ENCODE measurements around the gene BDNF. TPM values are rescaled to one million over a fixed set of nuclear protein-coding genes. Genes with fewer than 3 reads are reported as not detected.

The BDNF gene
- total and polyA plus RNA-seq, 2 donors (not counting 1 experiment from before 2014, with no cell fraction given) = not detected

- H3K27me3 Mint-ChIP-seq = peaks cover 67% of the 10 kb centered on the region
- Histone ChIP-seq H2AFZ (ENCODE audit: insufficient read depth, low read depth, low read length, poor library complexity, severe bottlenecking) (no peak overlapping the region), H3K27ac (ENCODE audit: low read length in 2 of 2) (no peak overlapping the region), H3K9ac (ENCODE audit: low read length) (no peak overlapping the region), H3K36me3 (replicated peaks in 1 of 2; ENCODE audit: control extremely low read depth in 1 of 2, control insufficient read depth in 1 of 2, extremely low read depth in 1 of 2, insufficient read depth in 2 of 2, low read length in 1 of 2) (no peaks in the 10 kb centered on the region), H4K20me1 (ENCODE audit: control insufficient read depth, insufficient read depth, low read length, poor library complexity, severe bottlenecking) (no peaks in the 10 kb centered on the region), H3K27me3 (replicated peaks in 1 of 4; ENCODE audit: control extremely low read depth in 1 of 4, control insufficient read depth in 3 of 4, insufficient read depth in 4 of 4, low read length in 3 of 4) (peaks cover 0 to 49% (median 45%) of the 10 kb centered on the region in 4 experiments), H3K4me1 (ENCODE audit: control insufficient read depth in 2 of 2, insufficient read depth in 2 of 2, low read length in 2 of 2) (peaks cover 4 to 9% of the 10 kb centered on the region in 2 donors), H3K9me3 (ENCODE audit: control extremely low read depth in 1 of 3, control insufficient read depth in 2 of 3, insufficient read depth in 1 of 3, low read length in 2 of 3) (peaks cover 0 to 26% (median 0%) of the 10 kb centered on the region in 3 donors), H3K79me2 (ENCODE audit: control insufficient read depth, insufficient read depth, low read length) (no peaks in the 10 kb centered on the region), H3K4me2 (replicated peaks; ENCODE audit: low read depth, low read length, poor library complexity, severe bottlenecking) (no peak overlapping the region), H3K4me3 (ENCODE audit: control extremely low read depth in 1 of 5, extremely low read depth in 1 of 5, insufficient read depth in 1 of 5, low read depth in 2 of 5, low read length in 4 of 5) (no peak overlapping the region)
- POLR2A ChIA-PET = no interaction called here
- no peaks in the 10 kb centered on the region for H3K9me3 Mint-ChIP-seq (ENCODE audit: insufficient read depth)
- DNase-seq = no peak
- ATAC-seq (ENCODE audit: low read depth) = no peak
- no peak overlapping the region for H3K4me3 Mint-ChIP-seq
- peaks cover 11% of the 10 kb centered on the region for H3K4me1 Mint-ChIP-seq
- no peak overlapping the region for H3K27ac Mint-ChIP-seq
- 10% methylated on average over 4 of the region's 16 CpGs for WGBS (ENCODE audit: insufficient coverage)
- no peak for TF ChIP-seq CTCF (IDR thresholded peaks at IDR 0.05)
- no peak for TF ChIP-seq EZH2 (IDR thresholded peaks at IDR 0.05; ENCODE audit: borderline replicate concordance, insufficient read depth, low read depth, low read length, poor library complexity, severe bottlenecking)
- CTCF ChIA-PET = no interaction called here
- intact Hi-C loops (cut with micrococcal nuclease) = no loop called here
These were observed 19.3 kb upstream of the BDNF start for GRCh38 chr11:27719546-27719925.

- intact Hi-C loops (cut with micrococcal nuclease) = no loop called here
- Mint-ChIP-seq H3K27ac (no peak overlapping the region), H3K4me1 (peaks cover 11% of the 10 kb centered on the region), H3K9me3 (ENCODE audit: insufficient read depth) (no peaks in the 10 kb centered on the region), H3K27me3 (peaks cover 64% of the 10 kb centered on the region), H3K4me3 (no peak overlapping the region)
- no peaks in the 10 kb centered on the region for H3K79me2 ChIP-seq (ENCODE audit: control insufficient read depth, insufficient read depth, low read length)
- H3K27me3 ChIP-seq (replicated peaks in 1 of 4; ENCODE audit: control extremely low read depth in 1 of 4, control insufficient read depth in 3 of 4, insufficient read depth in 4 of 4, low read length in 3 of 4) = peaks cover 0 to 49% (median 44%) of the 10 kb centered on the region in 4 experiments
- ATAC-seq (ENCODE audit: low read depth) = no peak
- no peak overlapping the region for H2AFZ ChIP-seq (ENCODE audit: insufficient read depth, low read depth, low read length, poor library complexity, severe bottlenecking)
- H3K27ac ChIP-seq (ENCODE audit: low read length in 2 of 2) = no peak overlapping the region
- H3K9ac ChIP-seq (ENCODE audit: low read length) = no peak overlapping the region
- H3K36me3 ChIP-seq (replicated peaks in 1 of 2; ENCODE audit: control extremely low read depth in 1 of 2, control insufficient read depth in 1 of 2, extremely low read depth in 1 of 2, insufficient read depth in 2 of 2, low read length in 1 of 2) = no peaks in the 10 kb centered on the region
- no peak for DNase-seq
- no peak for TF ChIP-seq CTCF (IDR thresholded peaks at IDR 0.05)
- no peak for TF ChIP-seq EZH2 (IDR thresholded peaks at IDR 0.05; ENCODE audit: borderline replicate concordance, insufficient read depth, low read depth, low read length, poor library complexity, severe bottlenecking)
- no peaks in the 10 kb centered on the region for H4K20me1 ChIP-seq (ENCODE audit: control insufficient read depth, insufficient read depth, low read length, poor library complexity, severe bottlenecking)
- 9% methylated on average over 49 of the region's 52 CpGs for WGBS (ENCODE audit: insufficient coverage)
- peaks cover 0 to 26% (median 0%) of the 10 kb centered on the region in 3 donors for H3K9me3 ChIP-seq (ENCODE audit: control extremely low read depth in 1 of 3, control insufficient read depth in 2 of 3, insufficient read depth in 1 of 3, low read length in 2 of 3)
- no peak overlapping the region for H3K4me2 ChIP-seq (replicated peaks; ENCODE audit: low read depth, low read length, poor library complexity, severe bottlenecking)
- ChIA-PET CTCF (no interaction called here), POLR2A (no interaction called here)
- H3K4me3 ChIP-seq (ENCODE audit: control extremely low read depth in 1 of 5, extremely low read depth in 1 of 5, insufficient read depth in 1 of 5, low read depth in 2 of 5, low read length in 4 of 5) = no peak overlapping the region
- H3K4me1 ChIP-seq (ENCODE audit: control insufficient read depth in 2 of 2, insufficient read depth in 2 of 2, low read length in 2 of 2) = peaks cover 4 to 9% of the 10 kb centered on the region in 2 donors
These were observed 18.7 kb upstream of the BDNF start for GRCh38 chr11:27718863-27719545.

Data from B cell (primary cell).